Glomerular visceral epithelial cell (primary cell): ENCODE measurements around the gene SIN3A.
"Not testable (repeated sequence)": the region's sequence is repeated elsewhere in the genome, so short reads cannot be mapped to it uniquely, and the experiment has no call there.

ENCODE experiments used
- DNase-seq: peaks from one replicate; pipeline ENCODE4 v3.0.0-alpha.2; 2016; ENCODE audit errors: extremely low spot score

Gene SIN3A

GRCh38 chr15:75335313-75335704, 116.2 kb downstream of the SIN3A start:
- no peak for DNase-seq

GRCh38 chr15:75333654-75334419, 117.7 kb downstream of the SIN3A start:
- DNase-seq: not testable (repeated sequence)

DNA sequence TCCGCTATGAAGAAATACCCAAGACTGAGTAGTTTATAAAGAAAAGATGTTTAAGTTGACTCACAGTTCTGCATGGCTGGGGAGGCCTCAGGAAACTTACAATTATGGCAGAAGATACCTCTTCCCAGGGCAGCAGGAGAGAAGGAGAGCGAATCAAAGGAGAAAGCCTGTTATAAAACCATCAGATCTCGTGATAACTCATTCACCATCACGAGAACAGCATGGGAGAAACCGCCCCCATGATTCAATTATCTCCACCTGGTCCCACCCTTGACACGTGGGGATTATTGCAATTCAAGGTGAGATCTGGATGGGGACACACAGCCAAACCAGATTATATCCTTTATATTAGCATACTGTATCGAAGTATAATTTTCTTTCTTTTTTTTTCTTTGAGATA, 119.4 kb downstream of the SIN3A start:
- not testable (repeated sequence) for DNase-seq

- no peak for DNase-seq
Measured at GRCh38 chr15:75329571-75329970, 121.9 kb downstream of the SIN3A start.

- no peak for DNase-seq
Measured at GRCh38 chr15:75328493-75329314, 122.8 kb downstream of the SIN3A start.

DNA sequence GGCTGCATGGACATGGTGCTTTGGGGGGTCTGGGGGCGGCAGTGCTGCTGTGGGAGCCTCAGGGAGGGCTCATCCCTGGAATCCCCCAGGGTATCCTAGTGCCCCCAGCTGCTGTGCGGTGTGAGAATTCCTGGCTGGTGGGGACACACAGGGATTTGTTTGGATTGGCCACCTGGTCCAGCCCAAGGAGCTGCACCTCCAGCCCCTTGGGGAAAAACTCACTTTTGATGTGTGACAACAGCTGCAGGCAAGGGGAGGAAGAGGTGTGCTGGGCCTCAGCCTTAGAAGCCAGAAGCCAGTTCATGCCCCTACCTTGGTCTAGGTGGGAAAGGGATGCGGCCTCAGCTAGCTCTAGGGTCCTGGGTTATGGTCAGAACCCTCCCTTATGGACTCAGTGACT, 124.0 kb downstream of the SIN3A start:
- DNase-seq: no peak

- DNase-seq: no peak
Measured at GRCh38 chr15:75327005-75327404, 124.5 kb downstream of the SIN3A start.

- DNase-seq: no peak
Measured at GRCh38 chr15:75325922-75326321, 125.6 kb downstream of the SIN3A start.

GRCh38 chr15:75321711-75322110, 129.8 kb downstream of the SIN3A start:
- no peak for DNase-seq
